GM12878 (cell line): Measurements from ENCODE around the gene PPP1R7. TPM values are rescaled to one million over a fixed set of nuclear protein-coding genes. Genes with fewer than 3 reads are reported as not detected.

Source experiments
- BMI1 ChIP-seq: fragments of 450-650 bp; IDR thresholded peaks from 2 replicates; pipeline ENCODE4 v1.6.1; 2016; ENCODE audit warnings: mild to moderate bottlenecking, moderate library complexity, borderline replicate concordance
- CBFB ChIP-seq: IDR thresholded peaks from 2 replicates; pipeline ENCODE4 v1.6.1; 2016; ENCODE audit warnings: antibody characterized with exemption, low read depth
- EED ChIP-seq: sonication (generic); IDR thresholded peaks from 2 replicates; pipeline ENCODE4 v1.6.1; 2016; ENCODE audit warnings: antibody characterized with exemption, low read depth
- EGR1 ChIP-seq, 2 experiments: IDR thresholded peaks; 1 replicate in 1 of 2; 2 replicates in 1 of 2; pipeline ENCODE4 v1.6.1; 2011 to 2012; ENCODE audit warnings: low read depth in 2 of 2, low read length in 2 of 2, borderline replicate concordance in 1 of 2, mild to moderate bottlenecking in 1 of 2, moderate library complexity in 1 of 2
- ETV6 ChIP-seq, 2 experiments: fragments of 450-650 bp in 1 of 2; IDR thresholded peaks in 1 of 2; conservative IDR thresholded peaks in 1 of 2; 2 replicates each; pipeline ENCODE4 v1.6.1; 2014; ENCODE audit warnings: antibody characterized with exemption in 1 of 2, borderline replicate concordance in 1 of 2, low read depth in 1 of 2, mild to moderate bottlenecking in 1 of 2, moderate library complexity in 1 of 2
- GABPA ChIP-seq: IDR thresholded peaks from 2 replicates; pipeline ENCODE4 v1.6.1; 2014; ENCODE audit warnings: antibody characterized with exemption, low read depth, mild to moderate bottlenecking, inconsistent platforms
- HDAC6 ChIP-seq: fragments of 200-600 bp; sonication (generic); IDR thresholded peaks from one replicate; pipeline ENCODE4 v1.8.0; 2017; ENCODE audit warnings: antibody characterized with exemption; ENCODE audit not compliant: unreplicated experiment
- NBN ChIP-seq: fragments of 450-650 bp; IDR thresholded peaks from 2 replicates; pipeline ENCODE4 v1.6.1; 2016
- NFIC ChIP-seq: IDR thresholded peaks from 2 replicates; pipeline ENCODE4 v1.6.1; 2012; ENCODE audit warnings: low read depth, mild to moderate bottlenecking, inconsistent platforms, low read length, moderate library complexity
- NR2F1 ChIP-seq: fragments of 450-650 bp; conservative IDR thresholded peaks from 2 replicates; pipeline ENCODE4 v1.6.1; 2017; ENCODE audit warnings: mild to moderate bottlenecking
- PRDM15 ChIP-seq: fragments of 450-650 bp; formaldehyde crosslinking; IDR thresholded peaks from 2 replicates; pipeline ENCODE4 v1.4.0; 2020; ENCODE audit warnings: mild to moderate bottlenecking, moderate library complexity
- RAD21 ChIP-seq: IDR thresholded peaks from 2 replicates; pipeline ENCODE4 v1.6.1; 2011; ENCODE audit warnings: mild to moderate bottlenecking, low read depth, low read length, moderate library complexity; ENCODE audit not compliant: insufficient read depth
- RB1 ChIP-seq: fragments of 450-650 bp; formaldehyde crosslinking; IDR thresholded peaks from 2 replicates; pipeline ENCODE4 v1.6.1; 2017; ENCODE audit warnings: mild to moderate bottlenecking, borderline replicate concordance
- RELA ChIP-seq: fragments of 450-650 bp; IDR thresholded peaks from 2 replicates; pipeline ENCODE4 v1.8.0; 2014; ENCODE audit warnings: borderline replicate concordance; ENCODE audit not compliant: partially characterized antibody
- RELB ChIP-seq: fragments of 450-650 bp; IDR thresholded peaks from 2 replicates; pipeline ENCODE4 v1.6.1; 2017; ENCODE audit warnings: low read depth, mild to moderate bottlenecking, moderate library complexity
- RUNX3 ChIP-seq: IDR thresholded peaks from 2 replicates; pipeline ENCODE4 v1.6.1; 2012; ENCODE audit warnings: low read length, inconsistent platforms
- SIN3A ChIP-seq: IDR thresholded peaks from 2 replicates; pipeline ENCODE4 v1.6.1; 2012; ENCODE audit warnings: low read depth, low read length, improper control_type of control experiment
- SMAD5 ChIP-seq: IDR thresholded peaks from 2 replicates; pipeline ENCODE4 v1.6.1; 2016; ENCODE audit warnings: antibody characterized with exemption, low read depth
- SMC3 ChIP-seq: IDR thresholded peaks from 2 replicates; pipeline ENCODE4 v1.6.1; 2011; ENCODE audit warnings: low read length, improper control_type of control experiment, borderline replicate concordance
- SRF ChIP-seq, 2 experiments: IDR thresholded peaks; 2 replicates each; pipeline ENCODE4 v1.6.1; 2011; ENCODE audit warnings: low read depth in 2 of 2, low read length in 2 of 2, mild to moderate bottlenecking in 1 of 2, moderate library complexity in 1 of 2
- STAT3 ChIP-seq: IDR thresholded peaks from 2 replicates; pipeline ENCODE4 v1.6.1; 2011; ENCODE audit warnings: low read depth, low read length, improper control_type of control experiment
- TCF7 ChIP-seq: IDR thresholded peaks from 2 replicates; pipeline ENCODE4 v1.6.1; 2014; ENCODE audit warnings: antibody characterized with exemption, borderline replicate concordance
- USF2 ChIP-seq: IDR thresholded peaks from 2 replicates; pipeline ENCODE4 v1.6.1; 2011; ENCODE audit warnings: low read depth, low read length, improper control_type of control experiment, borderline replicate concordance
- ZSCAN29 ChIP-seq: fragments of 450-650 bp; IDR thresholded peaks from 2 replicates; pipeline ENCODE4 v1.6.1; 2017; ENCODE audit warnings: mild to moderate bottlenecking, moderate library complexity
- ZZZ3 ChIP-seq: IDR thresholded peaks from 2 replicates; pipeline ENCODE4 v1.6.1; 2011; ENCODE audit warnings: low read depth; ENCODE audit not compliant: control insufficient read depth, insufficient read length
- polyA plus RNA-seq, 11 experiments: library from polyadenylated mRNA; depleted of rRNA in 4 of 11; unstranded in 6 of 11; stranded (reverse) in 5 of 11; fragments of >200 nt; fragmentation: Nextera tagmentation in 4 of 11; fragmentation: Illumina TruSeq in 1 of 11; extraction: Ambion mirVana in 4 of 11; extraction: Trizol in 1 of 11; gene quantifications; 1 replicate in 1 of 11; 2 replicates in 10 of 11; pipeline versions ENCODE4 v1.2.1 to v1.2.3, GENCODE V29; 2011 to 2016; ENCODE audit warnings: inconsistent platforms in 2 of 11, missing spikeins in 2 of 11, low read depth in 1 of 11
- total RNA-seq, 4 experiments: library from RNA; depleted of rRNA in 3 of 4; stranded (reverse); fragments of >200 nt in 3 of 4; fragmentation: Illumina TruSeq in 1 of 4; extraction: Trizol in 1 of 4; gene quantifications; 2 replicates each; pipeline versions ENCODE4 v1.2.1 to v1.2.3, GENCODE V29; 2013 to 2021

The PPP1R7 gene
- total and polyA plus RNA-seq, 10 of the 15 experiments (the other 5 are each of a cell fraction or from before 2014, with no cell fraction given), result 78.5 to 174 (median 93.7) TPM

GRCh38 chr2:241102239-241102803 is 47.9 kb upstream of the PPP1R7 start, which contains the start of gene MTERF4 (continued):
- TF ChIP-seq PRDM15 (CRISPR knock-in tag) (no peak), NBN (peak; percentile 90), EGR1 (IDR thresholded peaks at IDR 0.05; ENCODE audit: borderline replicate concordance in 1 of 2, low read depth in 2 of 2, low read length in 2 of 2) (peak; percentile 76 to 80; a peak in 2 of 3 replicates), TCF7 (no peak; the same call in 1 of the 2 replicates), GABPA (peak; percentile 99), CBFB (no peak; the same call in 1 of the 2 replicates), STAT3 (no peak), SMC3 (peak; percentile 36; the same call in 1 of the 2 replicates), SMAD5 (peak; percentile 64), ZSCAN29 (peak; percentile 68; the same call in 1 of the 2 replicates), SRF (IDR thresholded peaks at IDR 0.05; ENCODE audit: low read depth in 2 of 2, low read length in 2 of 2) (peak in 1 of 2 experiments; percentile 91; a peak in 3 of 4 replicates), ZZZ3 (no peak), RELB (peak; percentile 90), NFIC (peak; percentile 16; the same call in 1 of the 2 replicates), RAD21 (peak; percentile 16; the same call in 1 of the 2 replicates), EED (no peak; the same call in 1 of the 2 replicates), USF2 (no peak), BMI1 (no peak), NR2F1 (peak; percentile 59; the same call in 1 of the 2 replicates), RUNX3 (peak; percentile 61), ETV6 (conservative IDR thresholded peaks at IDR 0.05 in 1 of 2, IDR thresholded peaks at IDR 0.05 in 1 of 2; ENCODE audit: borderline replicate concordance in 1 of 2, low read depth in 1 of 2) (peak in 1 of 2 experiments; percentile 46; a peak in 1 of 4 replicates), SIN3A (peak; percentile 92), HDAC6 (no peak), RB1 (peak; percentile 96; the same call in 1 of the 2 replicates), RELA (peak; percentile 86)
